Measurements from ENCODE around the gene TBC1D22A. TPM values are rescaled to one million over a fixed set of nuclear protein-coding genes. Genes with fewer than 3 reads are reported as not detected.

TBC1D22A gene
- polyA plus RNA-seq, 1 donor from 2014 or later: 9.3 TPM

DNA sequence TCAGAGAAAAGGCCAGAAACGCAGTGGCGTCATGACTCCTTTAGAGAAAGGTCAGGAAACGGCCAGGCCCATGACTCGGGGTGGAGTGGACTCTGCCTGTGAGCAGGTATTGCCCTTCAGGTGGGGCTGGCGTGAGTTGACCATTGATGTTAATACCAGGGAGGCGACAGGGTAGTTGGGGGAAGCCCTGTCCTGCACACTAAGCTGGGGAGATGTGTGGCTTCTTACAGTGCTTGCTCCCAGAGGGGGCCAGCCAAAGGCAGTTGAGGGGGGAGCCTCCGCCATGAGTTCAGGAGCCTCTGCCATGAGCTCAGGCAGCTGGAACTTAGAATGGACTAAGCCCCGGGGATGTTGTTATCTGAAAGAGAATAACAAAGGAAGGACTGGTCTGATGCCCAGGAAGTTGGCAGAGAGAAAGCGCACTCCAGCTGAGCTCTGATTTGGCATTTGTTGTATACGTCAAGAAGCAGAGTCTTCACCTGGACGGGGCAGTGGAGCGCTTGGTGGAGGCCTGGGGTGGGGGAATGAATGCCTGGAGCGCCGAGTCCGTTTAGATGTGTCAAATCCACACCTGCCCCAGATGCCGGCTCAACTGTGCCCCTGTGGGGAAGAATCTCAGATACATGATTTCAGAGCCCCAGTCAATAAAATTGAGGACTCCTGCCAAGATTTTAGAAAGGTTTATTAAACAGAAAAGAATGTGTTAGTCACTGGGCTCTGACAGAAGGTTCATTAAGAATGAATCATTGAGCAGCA lies 222.5 kb downstream of the TBC1D22A start:
- Histone ChIP-seq H3K9ac (ENCODE audit: low read length) (no peak overlapping the region), H3K9me2 (ENCODE audit: insufficient read depth, low read length) (no peaks in the 10 kb centered on the region), H2AFZ (ENCODE audit: low read depth, low read length) (no peak overlapping the region), H3K4me2 (ENCODE audit: low read length) (no peak overlapping the region), H3K4me3 (ENCODE audit: low read length) (no peak overlapping the region), H4K20me1 (ENCODE audit: insufficient read depth) (no peaks in the 10 kb centered on the region), H3K27ac (ENCODE audit: low read length) (no peak overlapping the region), H3K79me2 (replicated peaks; ENCODE audit: insufficient read depth, low read length) (no peaks in the 10 kb centered on the region), H3K27me3 (ENCODE audit: insufficient read depth, low read depth, low read length) (no peaks in the 10 kb centered on the region), H3F3A (ENCODE audit: insufficient read depth, low read length, poor library complexity, severe bottlenecking) (no peaks in the 10 kb centered on the region), H3K36me3 (ENCODE audit: insufficient read depth, low read length) (no peaks in the 10 kb centered on the region), H3K9me3 (ENCODE audit: low read length) (no peaks in the 10 kb centered on the region)
- TF ChIP-seq, protein P1, sequence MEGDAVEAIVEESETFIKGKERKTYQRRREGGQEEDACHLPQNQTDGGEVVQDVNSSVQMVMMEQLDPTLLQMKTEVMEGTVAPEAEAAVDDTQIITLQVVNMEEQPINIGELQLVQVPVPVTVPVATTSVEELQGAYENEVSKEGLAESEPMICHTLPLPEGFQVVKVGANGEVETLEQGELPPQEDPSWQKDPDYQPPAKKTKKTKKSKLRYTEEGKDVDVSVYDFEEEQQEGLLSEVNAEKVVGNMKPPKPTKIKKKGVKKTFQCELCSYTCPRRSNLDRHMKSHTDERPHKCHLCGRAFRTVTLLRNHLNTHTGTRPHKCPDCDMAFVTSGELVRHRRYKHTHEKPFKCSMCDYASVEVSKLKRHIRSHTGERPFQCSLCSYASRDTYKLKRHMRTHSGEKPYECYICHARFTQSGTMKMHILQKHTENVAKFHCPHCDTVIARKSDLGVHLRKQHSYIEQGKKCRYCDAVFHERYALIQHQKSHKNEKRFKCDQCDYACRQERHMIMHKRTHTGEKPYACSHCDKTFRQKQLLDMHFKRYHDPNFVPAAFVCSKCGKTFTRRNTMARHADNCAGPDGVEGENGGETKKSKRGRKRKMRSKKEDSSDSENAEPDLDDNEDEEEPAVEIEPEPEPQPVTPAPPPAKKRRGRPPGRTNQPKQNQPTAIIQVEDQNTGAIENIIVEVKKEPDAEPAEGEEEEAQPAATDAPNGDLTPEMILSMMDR (IDR thresholded peaks at IDR 0.05; ENCODE audit: poor library complexity, severe bottlenecking): no peak
- TF ChIP-seq TAF1 (IDR thresholded peaks at IDR 0.05; ENCODE audit: low read depth): no peak
- TF ChIP-seq MXI1 (conservative IDR thresholded peaks at IDR 0.05; ENCODE audit: poor library complexity, severe bottlenecking): no peak
- TF ChIP-seq EP300 (conservative IDR thresholded peaks at IDR 0.05; ENCODE audit: poor library complexity, severe bottlenecking): no peak

DNA sequence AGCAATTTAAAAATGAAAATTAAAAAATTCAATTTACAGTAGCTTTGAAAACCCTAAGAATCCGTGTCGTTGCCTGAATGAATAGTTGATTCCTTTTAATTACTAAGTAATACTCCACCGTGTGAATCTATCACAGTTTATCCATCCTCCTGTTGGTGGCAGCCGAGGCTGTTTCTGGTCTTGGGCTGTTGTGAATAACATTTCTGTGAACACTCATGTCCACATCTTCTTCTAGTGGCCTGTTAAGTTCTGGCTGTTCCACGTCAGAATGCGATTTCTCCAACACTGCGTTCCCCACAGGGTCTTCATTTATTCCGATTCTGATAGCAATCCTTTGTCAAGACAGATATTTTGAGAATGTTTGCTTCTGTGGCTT lies 223.0 kb downstream of the TBC1D22A start:
- TF ChIP-seq, protein P1 (IDR thresholded peaks at IDR 0.05; ENCODE audit: poor library complexity, severe bottlenecking): no peak
- no peak for TF ChIP-seq RAD21 (conservative IDR thresholded peaks at IDR 0.05)
- TF ChIP-seq MXI1 (conservative IDR thresholded peaks at IDR 0.05; ENCODE audit: poor library complexity, severe bottlenecking): no peak
- no peak for TF ChIP-seq TAF1 (IDR thresholded peaks at IDR 0.05; ENCODE audit: low read depth)
- no peak for TF ChIP-seq EZH2 (IDR thresholded peaks at IDR 0.05; ENCODE audit: borderline replicate concordance, insufficient read depth, low read length, poor library complexity, severe bottlenecking)
- TF ChIP-seq, protein P2, sequence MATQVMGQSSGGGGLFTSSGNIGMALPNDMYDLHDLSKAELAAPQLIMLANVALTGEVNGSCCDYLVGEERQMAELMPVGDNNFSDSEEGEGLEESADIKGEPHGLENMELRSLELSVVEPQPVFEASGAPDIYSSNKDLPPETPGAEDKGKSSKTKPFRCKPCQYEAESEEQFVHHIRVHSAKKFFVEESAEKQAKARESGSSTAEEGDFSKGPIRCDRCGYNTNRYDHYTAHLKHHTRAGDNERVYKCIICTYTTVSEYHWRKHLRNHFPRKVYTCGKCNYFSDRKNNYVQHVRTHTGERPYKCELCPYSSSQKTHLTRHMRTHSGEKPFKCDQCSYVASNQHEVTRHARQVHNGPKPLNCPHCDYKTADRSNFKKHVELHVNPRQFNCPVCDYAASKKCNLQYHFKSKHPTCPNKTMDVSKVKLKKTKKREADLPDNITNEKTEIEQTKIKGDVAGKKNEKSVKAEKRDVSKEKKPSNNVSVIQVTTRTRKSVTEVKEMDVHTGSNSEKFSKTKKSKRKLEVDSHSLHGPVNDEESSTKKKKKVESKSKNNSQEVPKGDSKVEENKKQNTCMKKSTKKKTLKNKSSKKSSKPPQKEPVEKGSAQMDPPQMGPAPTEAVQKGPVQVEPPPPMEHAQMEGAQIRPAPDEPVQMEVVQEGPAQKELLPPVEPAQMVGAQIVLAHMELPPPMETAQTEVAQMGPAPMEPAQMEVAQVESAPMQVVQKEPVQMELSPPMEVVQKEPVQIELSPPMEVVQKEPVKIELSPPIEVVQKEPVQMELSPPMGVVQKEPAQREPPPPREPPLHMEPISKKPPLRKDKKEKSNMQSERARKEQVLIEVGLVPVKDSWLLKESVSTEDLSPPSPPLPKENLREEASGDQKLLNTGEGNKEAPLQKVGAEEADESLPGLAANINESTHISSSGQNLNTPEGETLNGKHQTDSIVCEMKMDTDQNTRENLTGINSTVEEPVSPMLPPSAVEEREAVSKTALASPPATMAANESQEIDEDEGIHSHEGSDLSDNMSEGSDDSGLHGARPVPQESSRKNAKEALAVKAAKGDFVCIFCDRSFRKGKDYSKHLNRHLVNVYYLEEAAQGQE (IDR thresholded peaks at IDR 0.05; ENCODE audit: borderline replicate concordance): no peak
- no peak for TF ChIP-seq SMC3 (conservative IDR thresholded peaks at IDR 0.05; ENCODE audit: poor library complexity)
- TF ChIP-seq EP300 (conservative IDR thresholded peaks at IDR 0.05; ENCODE audit: poor library complexity, severe bottlenecking): no peak
- TF ChIP-seq POLR2AphosphoS5 (IDR thresholded peaks at IDR 0.05): no peak

More for the DNA sequence above, 223.0 kb downstream of the TBC1D22A start:
- no peak overlapping the region for H3K27ac ChIP-seq (ENCODE audit: low read length)
- H4K20me1 ChIP-seq (ENCODE audit: insufficient read depth): no peaks in the 10 kb centered on the region
- H3K4me3 ChIP-seq (ENCODE audit: low read length): no peak overlapping the region
- H3K9me3 ChIP-seq (ENCODE audit: low read length): no peaks in the 10 kb centered on the region
- no peaks in the 10 kb centered on the region for H3K79me2 ChIP-seq (replicated peaks; ENCODE audit: insufficient read depth, low read length)
- no peaks in the 10 kb centered on the region for H3F3A ChIP-seq (ENCODE audit: insufficient read depth, low read length, poor library complexity, severe bottlenecking)
- no peaks in the 10 kb centered on the region for H3K9me2 ChIP-seq (ENCODE audit: insufficient read depth, low read length)
- H3K36me3 ChIP-seq (ENCODE audit: insufficient read depth, low read length): no peaks in the 10 kb centered on the region
- H3K4me2 ChIP-seq (ENCODE audit: low read length): no peak overlapping the region
- no peak overlapping the region for H2AFZ ChIP-seq (ENCODE audit: low read depth, low read length)
- H3K27me3 ChIP-seq (ENCODE audit: insufficient read depth, low read depth, low read length): no peaks in the 10 kb centered on the region
- H3K9ac ChIP-seq (ENCODE audit: low read length): no peak overlapping the region
